NCI-H1105 treated with DMSO at 0.1 percent for 48 hours (cell line): ENCODE results near the gene TRIM24.
"Not testable (repeated sequence)": the region's sequence is repeated elsewhere in the genome, so short reads cannot be mapped to it uniquely, and the experiment has no call there.

Source experiments
- DNase-seq: peaks from one replicate; lab custom pipeline; 2025; lab: John Stamatoyannopoulos, UW

The TRIM24 gene

DNA sequence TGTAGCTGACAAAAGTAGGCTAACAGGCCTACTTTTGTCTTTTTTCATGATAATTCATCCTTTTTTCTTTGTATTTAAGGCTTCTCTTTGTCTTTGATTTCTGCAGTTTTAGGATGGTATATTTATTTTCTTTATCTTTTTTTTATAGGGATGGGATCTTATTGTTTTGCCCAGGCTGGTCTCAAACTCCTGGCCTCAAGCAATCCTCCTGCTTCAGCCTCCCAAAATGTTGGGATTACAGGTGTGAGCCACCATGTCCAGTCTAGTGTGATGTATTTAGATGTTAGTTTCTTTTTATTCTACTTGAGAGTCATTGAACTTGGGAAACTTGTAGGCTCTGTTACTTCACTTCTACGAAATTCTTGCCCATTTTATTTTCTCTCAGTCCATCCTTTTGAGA lies 35.4 kb downstream of the TRIM24 start:
- no peak for DNase-seq

DNA sequence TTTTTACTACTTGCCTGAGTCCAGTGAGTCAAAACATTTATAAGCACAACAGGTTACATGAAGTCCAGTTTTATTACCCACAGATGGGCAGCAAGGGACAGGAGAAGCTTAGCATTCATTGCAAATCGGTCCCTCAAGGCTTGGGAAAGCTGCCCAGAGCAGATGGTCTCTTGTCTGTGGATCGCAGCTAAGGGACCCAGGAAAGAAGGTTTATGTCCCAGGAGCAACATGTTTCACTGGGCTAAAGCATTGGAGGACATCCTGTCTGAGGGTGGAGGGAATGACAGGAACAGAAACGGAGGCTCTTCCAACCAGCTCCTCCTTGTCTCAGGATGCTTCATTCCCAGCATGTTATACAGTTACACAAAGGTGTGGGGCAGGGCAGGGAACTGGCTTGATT lies 39.3 kb downstream of the TRIM24 start:
- DNase-seq: no peak

DNA sequence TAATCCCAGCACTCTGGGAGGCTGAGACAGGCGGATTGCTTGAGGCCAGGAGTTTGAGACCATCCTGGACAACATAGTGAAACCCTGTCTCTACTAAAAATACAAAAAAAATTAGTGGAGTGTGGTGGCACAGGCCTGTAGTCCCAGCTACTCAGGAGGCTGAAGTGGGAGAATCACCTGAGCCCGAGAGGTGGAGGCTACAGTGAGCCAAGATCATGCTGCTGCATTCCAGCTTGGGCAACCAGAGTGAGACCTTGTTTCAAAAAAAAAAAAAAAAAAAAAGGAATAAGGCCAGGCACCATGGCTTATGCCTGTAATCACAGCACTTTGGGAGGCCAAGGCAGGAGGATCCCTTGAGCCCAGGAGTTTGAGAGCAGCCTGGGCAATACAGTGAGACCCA lies 40.2 kb downstream of the TRIM24 start:
- not testable (repeated sequence) for DNase-seq

DNA sequence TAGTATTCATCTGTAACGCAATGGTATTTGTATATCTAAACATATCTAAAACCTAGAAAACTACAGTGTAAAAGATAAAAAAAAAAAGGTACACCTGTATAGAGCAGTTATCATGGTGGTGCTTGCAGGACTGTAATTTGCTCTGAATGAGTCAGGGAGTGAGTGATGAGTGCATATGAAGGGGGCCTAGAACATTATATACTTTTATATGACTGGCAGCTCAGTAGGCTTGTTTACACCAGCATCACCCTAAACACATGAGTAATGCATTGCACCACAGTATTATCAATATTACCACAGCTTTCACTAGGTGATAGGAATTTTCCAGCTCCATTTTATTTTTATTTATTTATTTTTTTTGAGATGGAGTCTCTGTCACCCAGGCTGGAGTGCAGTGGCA lies 40.8 kb downstream of the TRIM24 start:
- no peak for DNase-seq

DNA sequence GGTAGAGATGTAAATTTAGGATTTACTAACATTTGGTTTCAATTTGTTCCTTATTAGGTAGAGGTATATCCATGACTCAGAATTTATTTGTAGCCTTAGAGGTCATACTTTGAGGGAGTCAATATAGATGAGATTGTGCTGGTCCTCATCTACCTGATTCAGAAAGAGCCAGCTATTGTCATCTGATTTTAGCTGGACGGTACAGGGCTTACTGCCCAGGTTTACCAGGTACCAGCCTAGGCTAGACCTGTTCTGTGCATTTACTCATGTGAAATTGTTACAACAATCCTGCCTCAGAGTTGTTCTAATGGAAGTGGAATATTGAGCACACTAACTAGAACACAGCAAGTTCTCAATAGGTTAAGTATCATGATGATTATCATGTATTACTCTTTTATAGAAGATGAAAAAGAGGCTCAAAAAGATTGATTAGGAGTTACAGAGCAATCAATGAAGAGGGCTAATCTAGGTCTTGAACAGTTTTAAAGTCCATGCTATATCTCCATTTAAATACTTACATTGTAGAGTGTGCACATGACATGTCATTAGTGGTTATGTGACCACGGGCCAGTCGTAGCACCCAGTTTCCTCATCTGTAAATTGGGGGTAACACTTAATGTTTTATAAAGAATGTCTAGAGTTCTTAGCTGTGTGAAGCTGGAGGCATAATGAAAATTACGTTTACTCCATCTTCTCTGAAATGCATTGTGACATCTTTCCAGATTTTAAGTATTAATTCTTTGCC lies 42.1 kb downstream of the TRIM24 start:
- DNase-seq: no peak

DNA sequence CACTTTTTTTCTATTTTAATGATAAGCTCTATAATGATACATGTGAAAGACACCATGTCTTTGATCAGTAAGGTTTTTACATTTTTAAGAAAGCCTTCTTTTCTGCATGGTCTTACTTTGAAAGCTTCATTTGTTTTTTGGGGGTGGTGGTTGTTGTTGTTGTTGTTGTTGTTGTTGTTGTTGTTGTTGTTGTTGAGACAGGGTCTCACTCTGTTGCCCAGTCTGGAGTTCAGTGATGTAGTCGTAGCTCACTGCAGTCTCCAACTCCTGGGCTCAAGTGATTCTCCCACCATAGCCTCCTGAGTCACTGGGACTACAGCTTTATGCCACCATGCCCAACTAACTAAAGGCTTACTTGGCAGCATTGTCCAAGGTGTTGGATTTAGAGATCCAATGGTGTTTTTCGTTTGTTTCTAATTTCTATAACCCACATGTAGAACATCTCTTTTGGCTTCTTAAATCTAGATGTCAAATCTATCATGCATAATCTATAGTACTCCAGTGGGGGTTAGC lies 45.4 kb downstream of the TRIM24 start:
- no peak for DNase-seq

DNA sequence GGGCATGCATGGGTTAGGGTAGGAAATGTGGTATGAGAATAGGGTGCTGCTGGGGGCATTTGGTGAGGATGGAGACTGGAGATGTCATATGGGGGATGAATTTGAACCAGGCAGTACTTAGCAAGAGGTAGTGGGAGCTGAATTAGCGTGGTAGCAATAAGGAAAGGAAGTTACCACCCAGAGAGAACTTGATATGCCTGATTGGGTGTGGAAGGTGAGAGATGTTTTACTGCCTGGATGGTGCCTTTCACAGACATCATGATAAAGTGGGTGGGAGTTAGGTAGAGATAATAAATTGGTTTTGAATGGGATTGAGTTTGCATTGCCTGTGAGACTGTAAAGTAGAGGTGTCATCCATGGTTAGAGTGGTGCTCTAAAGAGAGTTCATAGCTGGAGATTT lies 46.7 kb downstream of the TRIM24 start:
- DNase-seq: no peak

DNA sequence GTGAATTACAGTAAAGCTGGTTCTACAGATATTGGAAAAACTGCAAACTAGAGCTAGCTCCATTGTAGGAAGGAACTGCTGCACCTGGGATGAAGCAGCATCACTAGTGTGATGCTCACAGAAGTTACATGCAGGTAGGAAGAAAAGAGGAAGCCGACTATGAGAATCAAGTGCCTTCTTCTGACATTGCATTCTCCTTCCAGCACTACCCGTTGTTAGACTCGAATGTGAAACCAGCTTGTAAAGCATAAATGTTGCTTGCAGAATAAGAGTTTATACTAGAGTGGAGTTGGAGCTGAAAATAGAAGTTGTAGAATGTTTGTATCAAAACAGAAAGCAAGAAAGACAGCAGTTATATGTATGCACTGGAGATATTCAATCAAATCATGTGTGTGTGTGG lies 49.9 kb downstream of the TRIM24 start:
- no peak for DNase-seq

DNA sequence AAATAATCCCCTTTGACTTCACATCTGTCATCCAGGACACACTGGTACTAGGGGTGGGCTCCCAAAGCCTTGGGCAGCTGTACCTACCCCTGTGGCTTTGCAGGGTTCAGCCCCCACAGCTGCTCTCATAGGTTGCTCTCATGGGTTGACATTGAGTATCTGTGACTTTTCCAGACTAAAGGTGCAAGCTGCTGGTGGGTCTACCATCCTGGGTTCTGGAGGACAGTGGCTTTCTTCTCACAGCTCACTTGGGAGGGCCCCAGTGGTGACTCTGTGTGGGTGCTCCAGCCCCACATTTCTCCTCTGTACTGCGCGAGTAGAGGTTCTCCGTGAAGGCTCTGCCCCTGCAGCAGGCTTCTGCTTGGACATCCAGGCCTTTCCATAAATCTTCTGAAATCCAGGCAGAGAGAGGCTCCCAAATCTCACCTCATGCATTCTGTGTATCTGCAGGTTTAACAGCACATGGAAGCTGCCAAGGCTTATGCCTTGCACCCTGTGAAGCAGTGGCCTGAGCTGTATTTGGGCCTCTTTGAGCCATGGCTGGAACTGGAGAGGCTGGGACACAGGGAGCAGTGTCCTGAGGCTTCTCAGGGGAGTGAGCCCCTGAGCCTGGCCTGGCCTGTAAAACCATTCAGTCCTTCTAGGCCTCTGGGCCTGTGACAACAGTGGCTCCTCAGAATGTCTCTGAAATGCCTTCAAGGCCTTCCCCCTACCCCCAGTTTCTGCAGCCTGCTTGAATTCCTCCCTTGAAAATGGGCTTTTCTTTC lies 52.2 kb downstream of the TRIM24 start:
- no peak for DNase-seq

DNA sequence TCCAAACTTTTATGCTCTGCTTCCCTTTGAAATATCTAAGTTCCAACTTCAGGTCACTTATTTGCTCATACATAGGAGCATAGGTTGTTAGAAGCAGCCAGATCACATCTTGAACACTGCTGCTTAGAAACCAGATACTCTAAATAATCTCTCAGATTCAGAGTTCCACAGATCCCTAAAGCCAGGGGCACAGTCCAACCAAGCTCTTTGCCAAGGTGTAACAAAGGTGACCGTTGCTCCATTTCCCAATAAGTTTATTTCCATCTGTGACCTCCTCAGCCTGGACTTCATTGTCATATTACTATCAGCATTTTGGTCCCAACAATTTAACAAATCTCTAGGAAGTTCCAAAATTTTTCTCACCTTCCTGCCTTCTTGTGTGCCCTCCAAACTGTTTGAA lies 52.8 kb downstream of the TRIM24 start:
- DNase-seq: no peak

DNA sequence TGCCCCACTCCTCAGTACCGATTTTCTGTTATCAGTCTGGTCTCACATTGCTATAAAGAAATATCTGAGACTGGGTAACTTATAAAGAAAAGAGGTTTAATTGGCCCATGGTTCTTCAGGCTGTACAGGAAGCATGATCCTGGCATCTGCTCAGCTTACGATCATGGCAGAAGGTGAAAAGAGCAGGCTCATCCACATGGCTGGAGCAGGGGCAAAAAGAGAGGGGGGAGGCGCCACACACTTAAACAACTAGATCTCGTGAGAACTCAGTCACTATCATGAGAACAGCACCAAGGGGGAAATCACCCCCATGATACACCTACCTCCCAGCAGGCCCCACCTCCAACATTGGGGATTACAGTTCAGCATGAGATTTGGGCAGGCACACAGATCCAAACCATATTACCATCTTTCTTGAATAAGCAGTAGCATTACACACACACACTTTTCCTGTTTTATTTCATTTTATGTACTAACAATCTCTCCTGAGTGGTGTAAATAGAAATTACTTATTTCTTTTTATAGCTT lies 53.3 kb downstream of the TRIM24 start:
- DNase-seq: no peak

DNA sequence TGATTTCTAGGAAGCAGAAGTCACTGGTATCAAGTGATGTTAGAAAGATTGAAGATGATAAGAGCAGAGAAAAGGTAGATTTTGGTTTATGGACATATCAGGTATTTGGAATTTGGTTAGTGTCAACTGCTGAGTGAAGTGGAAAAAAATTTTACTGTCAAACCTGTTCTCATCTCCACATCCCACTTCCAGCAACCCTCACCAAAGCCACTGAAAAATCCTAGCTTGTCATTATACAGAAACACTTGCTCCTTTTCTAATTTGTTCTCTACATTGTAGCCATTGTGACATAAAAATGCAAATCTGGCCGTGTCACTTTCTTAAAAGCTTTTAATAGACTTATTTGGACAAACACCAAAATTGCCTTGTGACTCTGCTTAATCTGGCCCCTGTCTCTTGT lies 54.0 kb downstream of the TRIM24 start:
- DNase-seq: no peak

DNA sequence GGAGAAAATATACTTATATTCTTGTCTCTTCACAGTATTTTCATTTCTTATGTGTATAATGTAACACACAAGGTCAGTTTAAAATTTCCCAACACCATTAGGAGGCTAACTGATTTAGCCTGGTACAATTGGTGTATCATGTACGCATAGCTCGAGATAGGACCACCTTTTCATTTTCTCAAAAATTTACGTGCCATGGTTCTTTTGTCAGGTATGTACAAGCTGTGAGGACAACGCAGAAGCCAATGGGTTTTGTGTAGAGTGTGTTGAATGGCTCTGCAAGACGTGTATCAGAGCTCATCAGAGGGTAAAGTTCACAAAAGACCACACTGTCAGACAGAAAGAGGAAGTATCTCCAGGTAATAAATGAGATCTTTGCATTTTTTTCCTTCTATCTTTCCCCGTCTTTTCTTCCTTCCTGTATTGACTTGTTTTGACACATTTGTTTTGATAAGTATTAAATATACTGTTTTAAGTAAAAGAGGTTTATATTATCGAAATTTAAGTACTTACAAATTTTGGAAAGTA lies 55.0 kb downstream of the TRIM24 start:
- no peak for DNase-seq

DNA sequence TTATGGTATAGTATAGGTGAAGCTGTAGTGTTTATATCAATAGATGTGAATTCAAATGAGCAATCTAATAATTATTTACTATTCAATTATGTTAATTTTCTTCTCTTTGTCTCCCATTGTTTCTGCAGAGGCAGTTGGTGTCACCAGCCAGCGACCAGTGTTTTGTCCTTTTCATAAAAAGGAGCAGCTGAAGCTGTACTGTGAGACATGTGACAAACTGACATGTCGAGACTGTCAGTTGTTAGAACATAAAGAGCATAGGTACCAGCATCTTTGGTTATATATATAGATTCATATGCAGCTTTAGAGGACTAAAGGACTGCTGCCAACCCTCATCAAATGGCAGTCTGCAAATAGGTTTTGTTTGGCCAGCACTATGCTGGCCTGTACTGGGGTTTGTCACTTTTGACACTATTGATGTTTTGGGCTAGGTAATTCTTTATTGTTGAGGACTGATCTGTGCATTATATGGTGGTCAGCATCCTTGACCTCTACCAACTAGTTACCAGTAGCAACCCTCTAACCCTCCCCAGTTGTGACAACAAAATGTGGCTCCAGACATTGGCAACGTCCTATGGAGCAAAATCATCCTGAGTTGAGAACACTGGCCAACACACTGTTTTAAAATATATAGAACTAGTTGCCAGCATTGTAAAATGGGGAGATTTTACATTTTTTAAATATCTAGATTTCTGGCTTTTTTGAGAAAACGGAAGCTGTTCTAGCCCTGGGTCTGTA lies 59.2 kb downstream of the TRIM24 start:
- DNase-seq: no peak

DNA sequence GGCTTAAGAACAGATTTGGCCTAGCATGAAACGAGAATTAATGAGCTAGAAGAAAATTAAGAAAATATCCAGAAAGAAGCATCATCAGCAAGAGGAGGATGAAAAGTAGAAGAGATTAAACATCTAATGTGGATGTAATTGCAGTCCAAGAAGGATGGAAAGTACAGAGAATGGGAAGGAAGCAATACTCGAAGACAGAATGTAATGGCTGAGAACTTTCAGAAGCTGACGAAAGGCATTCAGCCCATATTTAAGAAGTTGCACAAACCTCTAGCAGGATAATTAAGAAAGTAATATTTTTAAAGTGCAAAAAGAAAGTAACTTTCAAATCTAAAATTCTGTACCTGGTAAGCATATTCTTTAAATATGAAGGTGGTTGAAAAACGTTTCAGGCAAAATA lies 60.7 kb downstream of the TRIM24 start:
- DNase-seq: no peak

DNA sequence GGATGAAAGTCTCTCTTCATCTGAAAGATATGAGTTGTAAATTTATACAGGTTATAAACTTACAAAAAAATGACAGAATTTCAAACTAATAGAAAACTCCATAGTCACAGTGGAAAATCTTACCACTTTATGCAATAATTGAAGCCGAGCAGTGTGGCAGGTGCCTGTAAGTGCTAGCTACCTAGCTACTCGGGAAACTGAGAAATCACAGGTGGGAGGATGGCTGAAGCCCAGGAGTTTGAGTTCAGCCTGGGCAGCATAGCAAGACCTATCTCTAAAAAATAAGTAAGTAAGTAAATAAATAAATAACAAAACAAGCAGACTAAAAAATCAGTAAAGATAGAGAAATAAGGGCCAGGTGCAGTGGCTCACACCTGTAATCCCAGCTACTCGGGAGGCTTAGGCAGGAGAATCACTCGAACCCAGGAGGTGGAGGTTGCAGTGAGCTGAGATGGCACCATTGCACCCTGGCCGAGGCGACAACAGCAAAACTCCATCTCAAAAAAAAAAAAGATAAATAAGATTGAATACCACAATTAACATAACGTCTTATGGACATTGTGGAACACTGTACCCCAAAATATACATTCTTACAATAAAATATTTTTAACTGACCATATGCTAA lies 61.9 kb downstream of the TRIM24 start:
- DNase-seq: no peak

DNA sequence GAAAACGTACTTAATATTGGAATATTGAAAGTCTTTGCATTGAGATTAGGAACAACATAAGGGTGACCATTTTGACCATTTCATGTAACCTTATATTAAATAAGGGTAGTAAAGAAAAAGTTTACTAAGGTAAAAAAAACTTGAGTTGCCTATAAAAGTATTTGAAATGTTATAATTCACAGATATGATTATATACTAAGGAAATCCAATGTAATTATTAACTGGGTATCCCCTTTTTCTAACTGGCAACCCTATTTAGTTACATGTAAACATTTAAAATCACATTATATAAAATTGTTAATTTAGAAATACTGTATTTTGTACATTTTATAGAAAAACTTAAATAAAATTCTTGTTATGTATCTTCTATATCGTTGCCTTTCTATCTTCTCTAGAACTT lies 64.2 kb downstream of the TRIM24 start:
- DNase-seq: no peak

DNA sequence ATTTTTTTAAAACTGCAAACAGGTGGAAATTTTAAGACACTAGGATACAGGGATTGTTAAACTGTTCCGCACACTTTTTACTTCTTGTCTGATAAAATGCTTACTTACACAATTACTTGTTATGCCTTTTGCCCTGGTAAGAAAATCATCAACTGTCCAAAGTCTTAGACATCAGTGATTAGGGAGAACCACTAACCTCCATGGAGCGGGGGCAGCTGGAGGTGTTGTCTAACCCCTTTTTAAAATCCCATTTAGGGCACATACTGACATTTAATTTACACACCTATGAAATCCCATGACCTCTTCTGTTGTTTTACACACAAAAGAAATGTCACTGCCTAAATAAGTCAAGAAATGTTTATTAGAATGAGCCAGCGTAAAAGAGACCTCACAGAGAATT lies 65.7 kb downstream of the TRIM24 start:
- DNase-seq: no peak

DNA sequence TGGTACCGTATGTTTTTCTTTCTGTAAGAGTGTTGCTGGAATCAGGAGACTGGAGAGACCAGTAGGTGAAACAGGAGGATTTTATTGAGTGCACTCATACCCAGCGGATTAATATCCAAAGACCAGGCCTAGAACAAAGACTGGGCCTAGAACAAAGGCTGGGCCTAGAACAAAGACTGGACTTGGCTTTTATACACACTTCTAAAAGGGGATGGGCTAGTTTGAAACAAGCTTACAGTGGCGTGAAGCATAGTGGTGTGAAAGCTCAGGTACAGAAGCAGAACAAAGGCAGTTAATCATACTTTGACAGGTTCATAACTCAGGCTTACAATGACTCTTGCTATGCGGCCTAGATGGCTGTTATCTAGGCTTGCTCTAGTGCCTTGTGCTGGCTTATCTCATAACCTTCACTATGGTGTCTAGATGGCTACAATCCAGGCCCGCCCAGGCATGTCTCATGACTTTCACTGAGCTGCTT lies 67.7 kb downstream of the TRIM24 start:
- DNase-seq: no peak

DNA sequence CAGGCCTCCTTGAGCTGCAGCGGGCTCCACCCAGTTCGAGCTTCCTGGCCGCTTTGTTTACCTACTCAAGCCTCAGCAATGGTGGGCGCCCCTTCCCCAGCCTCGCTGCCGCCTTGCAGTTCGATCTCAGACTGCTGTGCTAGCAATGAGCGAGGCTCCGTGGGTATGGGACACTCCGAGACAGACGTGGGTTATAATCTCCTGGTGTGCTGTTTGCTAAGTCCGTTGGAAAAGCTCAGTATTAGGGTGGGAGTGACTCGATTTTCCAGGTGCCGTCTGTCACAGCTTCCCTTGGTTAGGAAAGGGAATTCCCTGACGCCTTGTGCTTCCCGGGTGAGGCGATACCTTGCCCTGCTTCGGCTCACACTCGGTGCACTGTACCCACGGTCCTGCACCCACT lies 76.8 kb downstream of the TRIM24 start:
- not testable (repeated sequence) for DNase-seq

DNA sequence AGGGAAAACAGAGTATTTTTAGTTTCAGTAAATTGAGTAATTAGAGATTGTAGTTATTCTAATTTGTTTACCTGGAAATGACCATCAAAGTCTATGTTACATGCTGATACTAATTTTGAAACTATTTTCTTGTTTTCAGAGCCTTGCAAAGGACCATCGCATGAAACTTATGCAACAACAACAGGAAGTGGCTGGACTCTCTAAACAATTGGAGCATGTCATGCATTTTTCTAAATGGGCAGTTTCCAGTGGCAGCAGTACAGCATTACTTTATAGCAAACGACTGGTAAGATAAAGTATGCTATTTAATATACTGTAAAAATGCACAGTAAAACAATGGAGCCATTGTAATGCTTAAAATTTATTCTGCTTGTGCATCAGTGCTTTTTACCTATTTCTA lies 78.5 kb downstream of the TRIM24 start:
- no peak for DNase-seq
